CD1c-positive myeloid dendritic cell (primary cell): ENCODE measurements around the gene PRKCG.

Experiments
- DNase-seq: peaks from one replicate; pipeline ENCODE4 v3.0.0-alpha.2; 2016; ENCODE audit errors: extremely low spot score

PRKCG gene

GRCh38 chr19:53872762-53873161 lies 9.2 kb upstream of the PRKCG start:
- no peak for DNase-seq

DNA sequence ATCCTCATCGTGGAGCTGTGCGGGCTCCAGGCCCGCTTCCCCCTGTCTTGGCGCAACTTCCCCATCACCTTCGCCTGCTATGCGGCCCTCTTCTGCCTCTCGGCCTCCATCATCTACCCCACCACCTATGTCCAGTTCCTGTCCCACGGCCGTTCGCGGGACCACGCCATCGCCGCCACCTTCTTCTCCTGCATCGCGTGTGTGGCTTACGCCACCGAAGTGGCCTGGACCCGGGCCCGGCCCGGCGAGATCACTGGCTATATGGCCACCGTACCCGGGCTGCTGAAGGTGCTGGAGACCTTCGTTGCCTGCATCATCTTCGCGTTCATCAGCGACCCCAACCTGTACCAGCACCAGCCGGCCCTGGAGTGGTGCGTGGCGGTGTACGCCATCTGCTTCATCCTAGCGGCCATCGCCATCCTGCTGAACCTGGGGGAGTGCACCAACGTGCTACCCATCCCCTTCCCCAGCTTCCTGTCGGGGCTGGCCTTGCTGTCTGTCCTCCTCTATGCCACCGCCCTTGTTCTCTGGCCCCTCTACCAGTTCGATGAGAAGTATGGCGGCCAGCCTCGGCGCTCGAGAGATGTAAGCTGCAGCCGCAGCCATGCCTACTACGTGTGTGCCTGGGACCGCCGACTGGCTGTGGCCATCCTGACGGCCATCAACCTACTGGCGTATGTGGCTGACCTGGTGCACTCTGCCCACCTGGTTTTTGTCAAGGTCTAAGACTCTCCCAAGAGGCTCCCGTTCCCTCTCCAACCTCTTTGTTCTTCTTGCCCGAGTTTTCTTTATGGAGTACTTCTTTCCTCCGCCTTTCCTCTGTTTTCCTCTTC lies 8.0 kb upstream of the PRKCG start:
- DNase-seq, result no peak

GRCh38 chr19:53874606-53874990 lies 7.4 kb upstream of the PRKCG start:
- no peak for DNase-seq

DNA sequence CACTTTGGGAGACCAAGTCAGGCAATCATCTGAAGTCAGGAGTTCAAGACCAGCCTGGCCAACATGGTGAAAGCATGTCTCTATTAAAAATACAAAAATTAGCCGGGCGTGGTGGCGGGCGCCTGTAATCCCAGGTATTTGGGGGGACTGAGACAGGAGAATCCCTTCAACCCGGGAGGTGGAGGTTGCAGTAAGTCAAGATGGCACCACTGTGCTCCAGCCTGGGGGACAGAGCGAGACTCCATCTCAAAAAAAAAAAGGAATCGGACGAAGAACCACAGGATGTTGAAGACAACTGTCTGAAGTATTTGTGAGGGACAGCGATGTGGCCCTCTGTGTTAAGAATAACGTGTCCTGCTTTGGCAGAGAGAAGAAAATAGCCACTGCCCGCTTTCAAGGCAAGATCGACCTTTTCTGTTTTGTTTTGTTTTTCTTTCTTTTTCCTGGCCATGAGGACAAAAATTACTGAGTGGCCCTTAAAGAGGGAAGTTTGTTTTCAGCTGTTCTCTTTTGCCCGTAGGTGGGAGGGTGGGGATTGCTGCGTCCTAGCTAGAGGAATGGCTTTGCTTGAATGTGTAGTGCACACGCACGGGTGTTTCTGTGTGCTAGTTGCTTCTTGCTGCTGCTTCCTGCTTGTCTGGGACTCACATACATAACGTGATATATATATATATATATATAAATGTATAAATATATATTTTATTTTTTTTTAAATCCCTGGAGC lies 6.2 kb upstream of the PRKCG start:
- DNase-seq, result peak; percentile 66

- DNase-seq, result no peak
Measured at GRCh38 chr19:53876651-53877224, 5.3 kb upstream of the PRKCG start.

DNA sequence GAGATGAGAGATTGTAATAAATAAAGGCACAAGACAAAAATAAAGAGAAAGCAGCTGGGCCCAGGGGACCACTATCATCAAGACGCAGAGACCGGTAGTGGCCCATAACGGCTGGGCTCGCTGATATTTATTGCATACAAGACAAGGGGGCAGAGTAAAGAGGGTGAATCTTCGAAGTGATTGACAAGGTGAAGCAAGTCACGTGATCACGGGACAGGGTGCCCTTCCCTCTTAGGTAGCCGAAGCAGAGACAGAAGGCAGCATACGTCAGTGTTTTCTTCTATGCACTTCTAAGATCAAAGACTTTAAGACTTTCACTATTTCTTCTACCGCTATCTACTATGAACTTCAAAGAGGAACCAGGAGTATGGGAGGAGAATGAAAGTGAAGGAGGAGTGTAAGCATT lies 4.6 kb upstream of the PRKCG start:
- no peak for DNase-seq

- DNase-seq, result no peak
Measured at GRCh38 chr19:53878776-53879139, 3.2 kb upstream of the PRKCG start.

DNA sequence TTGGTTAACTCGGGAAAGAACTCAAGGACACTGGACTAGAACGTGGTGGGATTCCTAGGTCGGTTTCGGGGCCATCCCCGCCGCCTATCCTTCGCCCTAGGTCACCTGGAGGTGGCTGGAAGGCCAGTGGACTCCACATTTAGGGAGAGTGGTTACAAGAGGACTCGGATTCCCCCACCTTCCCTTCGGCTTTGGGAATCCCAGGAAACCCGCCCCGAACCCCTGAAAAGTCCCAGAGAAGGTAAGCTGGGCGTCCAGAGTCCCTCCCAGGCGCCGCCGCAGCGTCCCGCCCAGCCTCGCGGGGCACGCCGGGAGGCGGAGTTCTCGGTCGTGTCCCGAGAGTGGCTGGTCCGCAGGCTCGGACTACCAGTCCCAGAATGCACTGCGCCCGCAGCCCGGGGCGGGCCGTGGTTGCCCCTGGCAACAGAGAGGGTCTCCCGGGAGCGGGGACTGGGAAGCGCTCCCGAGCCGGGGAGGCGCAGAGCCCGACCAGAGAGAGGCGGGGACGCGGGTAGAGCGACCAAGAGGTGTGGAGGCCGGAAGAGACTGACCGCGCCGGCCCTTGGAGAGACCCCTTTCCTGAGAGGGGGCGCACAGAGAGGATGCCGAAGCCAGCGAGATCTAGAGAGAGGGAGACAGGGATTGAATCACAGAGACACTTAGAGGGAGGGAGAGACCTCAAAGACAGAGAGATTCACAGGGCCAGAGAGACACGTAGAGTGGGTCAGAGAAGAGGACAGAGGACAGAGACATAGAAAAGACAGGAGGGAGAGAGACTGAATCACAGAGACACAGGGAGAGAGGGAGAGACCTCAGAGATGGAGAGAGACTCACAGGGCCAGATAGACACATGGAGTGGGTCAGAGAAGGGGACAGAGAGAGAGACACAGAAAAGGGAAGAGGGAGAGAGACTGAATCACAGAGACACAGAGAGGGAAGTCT lies 2.6 kb upstream of the PRKCG start:
- peak; percentile 77 for DNase-seq

DNA sequence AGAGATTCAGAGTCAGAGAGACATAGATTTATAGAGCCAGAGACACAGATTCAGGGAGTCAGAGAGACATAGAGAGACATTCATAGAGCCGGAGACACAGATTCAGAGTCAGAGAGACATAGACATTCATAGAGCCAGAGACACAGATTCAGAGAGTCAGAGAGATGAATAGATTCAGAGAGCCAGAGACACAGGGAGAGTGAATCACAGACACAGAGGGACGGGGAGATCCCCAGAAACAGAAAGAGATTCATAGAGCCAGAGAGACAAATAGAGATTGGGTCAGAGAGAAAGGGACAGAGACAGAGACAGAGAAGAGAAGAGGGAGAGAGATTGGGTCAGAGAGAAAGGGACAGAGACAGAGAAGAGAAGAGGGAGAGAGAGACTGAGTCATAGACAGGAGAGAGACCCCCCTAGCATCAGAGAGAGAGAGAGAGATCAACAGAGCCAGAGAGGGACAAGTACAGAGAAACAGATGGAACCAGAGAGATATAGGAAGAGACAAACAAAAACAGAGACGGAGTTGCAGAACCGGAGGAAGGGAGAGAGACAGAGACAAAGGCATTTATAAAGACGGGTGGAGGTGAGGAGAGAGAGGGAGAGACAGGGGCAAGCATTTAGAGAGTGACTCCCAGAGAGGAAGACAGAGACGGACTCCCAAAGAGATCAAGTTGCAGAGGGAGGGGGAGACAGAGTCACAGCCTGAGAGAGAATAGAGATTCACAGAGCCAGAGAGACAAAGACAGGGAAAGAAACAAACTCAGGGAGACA lies 1.1 kb upstream of the PRKCG start:
- DNase-seq, result no peak

GRCh38 chr19:53882391-53883050 lies 524 bp downstream of the PRKCG start:
- DNase-seq, result no peak

DNA sequence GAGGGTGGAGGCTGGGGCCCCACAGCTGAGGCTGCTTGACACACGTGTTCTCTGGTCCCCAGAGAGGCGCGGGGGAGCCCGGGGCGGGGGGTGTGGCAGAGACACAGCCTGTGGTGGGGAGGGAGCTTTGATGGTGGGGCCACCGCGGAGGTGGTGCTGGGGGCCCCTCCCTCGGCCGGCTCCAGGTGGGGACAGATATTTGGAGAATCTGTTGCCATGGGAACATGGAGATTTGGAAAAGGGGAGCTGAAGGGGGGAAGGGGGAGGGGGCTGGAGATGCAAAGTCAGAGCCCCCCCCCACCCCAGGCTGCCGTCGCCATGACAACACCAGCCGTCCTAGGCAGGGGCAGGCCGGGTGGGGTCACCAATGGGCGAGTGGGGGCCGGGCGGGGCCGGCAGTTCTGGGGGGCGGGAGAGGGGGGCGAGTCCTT lies 1.2 kb downstream of the PRKCG start:
- DNase-seq, result no peak

DNA sequence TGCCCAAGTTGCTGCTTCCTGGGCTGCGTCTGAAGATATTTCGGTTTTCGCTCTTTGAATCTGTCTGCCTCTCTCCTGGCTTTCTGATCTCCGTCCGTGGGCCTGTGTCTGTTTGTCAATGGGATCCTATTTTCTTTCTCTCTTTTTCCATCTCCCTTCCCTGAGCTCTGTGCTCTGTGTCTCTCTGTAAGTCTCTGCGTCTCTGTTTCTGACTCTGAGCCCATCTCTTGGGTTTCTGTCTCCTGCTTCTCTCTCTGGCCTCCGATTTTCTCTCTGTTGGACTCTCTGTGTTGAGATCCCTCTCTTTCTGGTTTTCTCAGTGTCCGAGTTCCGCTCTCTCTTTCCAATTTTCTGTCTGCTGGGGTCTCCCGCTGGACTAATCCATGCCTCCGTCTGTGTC lies 1.7 kb downstream of the PRKCG start:
- DNase-seq, result no peak

DNA sequence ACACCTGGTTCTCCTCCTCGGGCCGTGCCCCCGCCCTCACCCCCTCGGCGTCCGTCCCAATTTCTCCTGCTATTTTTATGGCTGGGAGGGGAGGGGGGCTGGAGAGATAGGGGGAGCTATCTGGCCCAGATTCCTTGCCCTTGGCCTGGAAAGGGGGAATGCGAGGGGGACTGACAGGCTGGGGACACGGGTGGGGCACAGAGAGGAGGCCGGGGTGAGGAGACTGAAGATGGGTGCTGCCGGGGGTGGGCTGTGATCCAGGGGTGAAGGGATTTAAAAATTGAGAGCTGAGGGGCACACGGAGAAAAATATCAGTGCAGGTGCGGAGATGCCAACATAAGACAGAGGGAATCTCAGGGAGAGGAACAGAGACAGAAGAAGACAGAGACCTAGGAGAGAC lies 2.3 kb downstream of the PRKCG start:
- DNase-seq, result no peak

DNA sequence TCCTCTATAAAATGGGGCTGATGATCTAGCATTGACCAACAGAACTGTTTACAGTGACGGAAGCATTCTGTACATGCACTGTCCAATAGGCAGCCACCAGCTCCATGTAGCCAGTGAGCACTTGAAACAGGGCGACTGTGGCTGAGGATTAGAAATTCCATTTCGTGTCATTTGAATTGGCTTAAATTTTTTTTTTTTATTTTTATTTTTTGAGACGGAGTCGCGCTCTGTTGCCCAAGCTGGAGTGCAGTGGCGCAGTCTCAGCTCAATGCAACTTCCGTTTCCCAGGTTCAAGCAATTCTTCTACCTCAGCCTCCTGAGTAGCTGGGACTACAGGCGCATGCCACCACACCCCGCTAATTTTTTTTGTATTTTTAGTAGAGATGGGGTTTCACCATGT lies 3.0 kb downstream of the PRKCG start:
- no peak for DNase-seq

- no peak for DNase-seq
Measured at GRCh38 chr19:53892301-53892980, 10.4 kb downstream of the PRKCG start.

- no peak for DNase-seq
Measured at GRCh38 chr19:53892981-53893325, 11.0 kb downstream of the PRKCG start.

DNA sequence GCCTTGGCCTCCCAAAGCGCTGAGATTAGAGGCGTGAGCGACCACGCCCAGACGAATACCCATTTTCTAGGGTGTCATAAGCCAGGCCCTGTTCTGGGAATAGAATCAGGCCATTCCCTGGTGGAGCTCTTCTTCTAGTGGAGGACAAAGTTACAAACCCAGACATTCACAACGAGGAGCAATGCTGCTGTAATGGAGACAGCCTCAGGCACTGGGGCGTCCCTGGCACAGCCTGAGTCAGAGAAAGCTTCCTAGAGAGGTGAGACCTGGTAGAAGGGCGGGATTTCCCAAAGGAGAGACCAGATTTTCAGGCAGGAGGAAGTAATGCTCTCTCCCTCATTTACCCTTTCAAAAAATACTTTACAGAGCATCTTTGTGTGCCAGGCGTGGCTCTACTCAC lies 12.7 kb downstream of the PRKCG start:
- DNase-seq, result no peak

GRCh38 chr19:53896682-53897081 lies 14.7 kb downstream of the PRKCG start:
- DNase-seq, result no peak

GRCh38 chr19:53897459-53897858 lies 15.5 kb downstream of the PRKCG start:
- DNase-seq, result no peak

DNA sequence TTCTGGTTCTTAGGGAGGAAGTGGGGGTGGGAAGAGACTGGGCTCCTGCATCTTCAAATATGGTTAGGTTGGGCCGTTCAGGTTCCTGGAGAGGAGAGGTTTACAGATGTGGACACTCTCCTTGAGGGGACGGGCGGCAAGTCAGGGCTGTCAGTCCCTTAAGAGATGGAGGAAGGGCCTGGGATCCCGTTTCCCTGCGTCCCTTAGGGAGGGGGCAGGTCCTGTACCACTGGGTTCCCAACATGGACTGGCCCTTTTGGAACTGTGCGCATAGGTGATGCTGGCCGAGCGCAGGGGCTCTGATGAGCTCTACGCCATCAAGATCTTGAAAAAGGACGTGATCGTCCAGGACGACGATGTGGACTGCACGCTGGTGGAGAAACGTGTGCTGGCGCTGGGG lies 16.2 kb downstream of the PRKCG start:
- DNase-seq, result no peak
